DMS114 treated with DMSO at 0.1 percent for 48 hours (cell line): Measurements from ENCODE around the gene SMOC2.
"Not testable (repeated sequence)": the region's sequence is repeated elsewhere in the genome, so short reads cannot be mapped to it uniquely, and the experiment has no call there.

Source experiments
- DNase-seq: peaks from one replicate; lab custom pipeline; 2025; ENCODE audit not compliant: unreplicated experiment; lab: John Stamatoyannopoulos, UW

Gene SMOC2

GRCh38 chr6:168537540-168537884, 96.5 kb downstream of the SMOC2 start:
- no peak for DNase-seq

GRCh38 chr6:168538188-168538891, 97.4 kb downstream of the SMOC2 start:
- DNase-seq, result not testable (repeated sequence)

GRCh38 chr6:168538892-168539811, 98.2 kb downstream of the SMOC2 start:
- no peak for DNase-seq

GRCh38 chr6:168540713-168541291, 99.8 kb downstream of the SMOC2 start:
- DNase-seq, result no peak

- DNase-seq, result no peak
Observed at GRCh38 chr6:168541307-168541706, 100.3 kb downstream of the SMOC2 start.

GRCh38 chr6:168542301-168542700, 101.3 kb downstream of the SMOC2 start:
- no peak for DNase-seq

GRCh38 chr6:168545428-168545827, 104.4 kb downstream of the SMOC2 start:
- no peak for DNase-seq

- no peak for DNase-seq
Observed at GRCh38 chr6:168546151-168546550, 105.2 kb downstream of the SMOC2 start.

- DNase-seq, result no peak
Observed at GRCh38 chr6:168546730-168547129, 105.7 kb downstream of the SMOC2 start.

- no peak for DNase-seq
Observed at GRCh38 chr6:168550326-168550725, 109.3 kb downstream of the SMOC2 start.

GRCh38 chr6:168554472-168554871, 113.5 kb downstream of the SMOC2 start:
- no peak for DNase-seq

- DNase-seq, result no peak
Observed at GRCh38 chr6:168554898-168555617, 114.1 kb downstream of the SMOC2 start.

- DNase-seq, result no peak
Observed at GRCh38 chr6:168555618-168556273, 114.8 kb downstream of the SMOC2 start.

GRCh38 chr6:168557512-168557911, 116.5 kb downstream of the SMOC2 start:
- no peak for DNase-seq

- no peak for DNase-seq
Observed at GRCh38 chr6:168558686-168559085, 117.7 kb downstream of the SMOC2 start.

- no peak for DNase-seq
Observed at GRCh38 chr6:168559574-168560098, 118.7 kb downstream of the SMOC2 start.

GRCh38 chr6:168560126-168560525, 119.1 kb downstream of the SMOC2 start:
- DNase-seq, result no peak

GRCh38 chr6:168562576-168563151, 121.7 kb downstream of the SMOC2 start:
- DNase-seq, result no peak

GRCh38 chr6:168563656-168564055, 122.7 kb downstream of the SMOC2 start:
- no peak for DNase-seq

- no peak for DNase-seq
Observed at GRCh38 chr6:168565112-168565511, 124.1 kb downstream of the SMOC2 start.
